Stimulated activated CD8-positive, alpha-beta memory T cell treated with anti-CD3 and anti-CD28 coated beads, Interleukin-7, amount 100 ng/mL, for 48 hours (primary cell): ENCODE results near the gene RAVER2.

Experiments used
- DNase-seq, 2 donors: peaks; one replicate each; pipeline ENCODE4 v3.0.0-alpha.2; 2020; ENCODE audit warnings: low read depth in 1 of 2; ENCODE audit errors: extremely low read depth in 1 of 2

Gene RAVER2

DNA sequence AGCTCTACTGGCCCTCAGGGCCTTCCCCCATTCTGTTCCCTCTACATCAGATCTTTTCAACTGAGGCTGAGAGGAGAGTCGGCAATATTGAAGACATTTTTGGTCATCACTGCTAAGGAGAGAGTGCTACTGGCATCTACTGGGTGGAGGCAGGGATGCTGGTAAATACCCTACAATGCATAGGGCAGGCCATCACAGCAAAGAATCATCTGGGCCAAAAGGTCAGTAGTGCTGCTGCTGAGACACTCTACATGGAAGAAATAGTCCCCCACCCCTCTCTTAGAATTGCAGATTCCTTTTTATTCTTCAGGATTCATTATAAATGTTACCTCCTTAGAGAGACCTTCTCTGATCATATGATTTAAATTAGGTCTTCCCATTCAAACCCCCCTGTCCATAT is 127.2 kb downstream of the RAVER2 start:
- DNase-seq = no peak

- no peak for DNase-seq
Measured at GRCh38 chr1:64873576-64873975, 128.7 kb downstream of the RAVER2 start.

GRCh38 chr1:64874666-64875065 is 129.8 kb downstream of the RAVER2 start:
- DNase-seq = no peak

DNA sequence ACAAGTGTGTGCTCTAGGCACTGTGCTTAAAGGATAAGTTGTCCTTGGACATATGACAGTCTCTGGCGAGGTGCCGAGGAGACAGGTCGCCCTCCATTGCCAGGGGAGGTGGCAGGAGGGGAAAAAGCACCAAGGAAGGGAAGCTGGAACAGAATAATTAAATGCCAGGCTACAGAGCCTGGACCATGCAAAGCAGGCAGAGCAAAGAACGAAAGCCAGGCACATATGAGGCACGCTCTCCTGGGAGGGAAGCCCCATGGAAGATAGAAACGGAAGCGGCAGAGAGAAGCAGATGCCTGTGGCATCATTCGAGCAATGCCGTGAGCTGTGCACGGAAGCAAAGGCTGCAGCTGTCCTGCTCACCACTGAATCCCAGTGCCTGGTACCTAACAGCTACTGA is 130.2 kb downstream of the RAVER2 start:
- DNase-seq = no peak

DNA sequence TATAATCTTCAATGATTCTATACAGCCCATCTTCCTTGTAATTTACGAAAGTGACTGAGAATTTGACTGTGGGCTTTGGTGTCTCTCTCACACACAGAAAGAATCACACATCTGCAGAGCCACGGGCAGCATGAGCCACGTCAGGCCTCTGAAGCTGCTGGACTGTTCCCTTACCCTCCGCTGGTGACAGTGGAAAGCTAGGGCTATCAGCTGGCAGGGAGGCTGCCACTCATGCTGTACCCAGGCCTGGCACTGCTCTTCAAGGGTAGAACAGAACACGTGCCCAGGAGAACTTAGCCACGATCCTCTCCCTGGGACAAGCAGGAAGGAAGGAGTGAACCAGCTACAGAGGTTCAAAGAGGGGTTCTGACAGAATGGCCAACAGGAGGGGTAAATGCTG is 130.7 kb downstream of the RAVER2 start:
- no peak for DNase-seq

DNA sequence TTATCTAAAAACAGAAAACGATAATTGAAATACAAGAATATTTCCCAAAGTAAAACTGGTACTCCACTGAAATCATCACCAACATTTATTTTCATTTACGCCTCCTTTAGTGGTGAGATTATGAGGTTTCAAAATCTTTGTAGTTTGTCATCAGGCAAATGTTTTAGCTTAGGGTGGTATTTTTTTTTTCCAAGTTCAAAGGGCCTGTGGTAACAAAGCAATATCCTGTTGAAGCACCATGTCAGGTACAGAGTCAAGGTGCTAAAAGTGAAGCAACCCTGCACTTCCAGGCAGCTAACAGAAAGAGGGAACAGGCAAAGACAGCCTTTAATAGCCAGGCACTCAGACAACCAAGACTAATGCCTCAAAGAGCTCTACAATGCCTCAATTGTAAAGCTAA is 132.3 kb downstream of the RAVER2 start:
- DNase-seq = no peak

GRCh38 chr1:64877598-64877997 is 132.7 kb downstream of the RAVER2 start:
- DNase-seq = no peak

- no peak for DNase-seq
Measured at GRCh38 chr1:64878090-64878489, 133.2 kb downstream of the RAVER2 start.

DNA sequence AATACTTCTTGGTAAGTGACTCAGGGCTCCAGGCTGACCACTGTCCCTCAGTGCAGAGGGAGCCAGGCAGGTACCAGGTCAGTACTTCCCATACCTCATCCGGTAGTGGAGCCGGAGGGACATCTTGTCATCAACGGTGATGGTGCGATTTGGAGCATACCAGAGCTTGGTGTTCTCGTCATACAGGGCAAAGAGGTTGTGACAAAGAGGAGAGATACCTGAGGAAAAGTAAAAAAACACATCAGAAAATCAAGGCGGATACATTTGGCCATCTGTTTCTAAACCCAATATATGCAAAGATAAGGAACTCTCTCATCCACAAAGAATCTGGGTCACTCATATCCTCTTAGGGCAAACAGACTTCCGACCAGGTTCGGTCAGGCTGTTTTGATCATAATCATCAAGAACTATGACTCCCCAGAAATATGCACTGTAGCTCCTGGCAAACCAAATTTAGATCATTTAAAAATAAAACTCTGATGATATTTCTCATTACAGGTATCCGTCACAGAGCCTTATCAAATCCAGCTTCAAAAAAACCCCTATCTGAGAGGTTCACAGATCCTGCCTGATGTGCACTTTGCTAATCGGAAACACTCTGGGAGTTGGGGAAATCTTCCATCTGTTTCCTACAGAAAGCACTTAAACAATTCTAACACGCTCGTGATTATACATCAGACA is 134.2 kb downstream of the RAVER2 start:
- DNase-seq = no peak

DNA sequence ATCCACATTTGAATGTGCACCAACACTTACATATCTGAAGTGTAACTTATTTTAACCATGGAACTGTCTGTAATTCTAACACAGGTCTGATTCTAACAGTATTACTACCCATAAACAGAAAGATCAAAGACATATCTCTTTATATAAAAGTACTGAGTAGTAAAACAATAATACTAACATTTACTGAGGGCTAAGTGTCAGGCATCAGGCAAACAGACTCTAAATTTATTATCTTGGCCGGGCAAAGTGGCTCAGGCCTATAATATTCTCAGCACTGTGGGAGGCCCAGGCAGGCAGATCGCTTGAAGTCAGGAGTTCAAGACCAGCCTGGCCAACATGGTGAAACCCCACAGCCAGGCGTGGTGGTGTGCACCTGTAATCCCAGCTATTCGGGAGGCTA is 135.6 kb downstream of the RAVER2 start:
- DNase-seq = no peak

GRCh38 chr1:64881281-64881680 is 136.4 kb downstream of the RAVER2 start:
- no peak for DNase-seq
